HCT116 (cell line): ENCODE data around the gene MYBPC2. TPM values are rescaled to one million over a fixed set of nuclear protein-coding genes. Genes with fewer than 3 reads are reported as not detected.

Experiments
- ATAC-seq: fragments of 200-7000 bp; cut with Tn5 transposase; 2 replicates; pipeline ENCODE4 v1.9.1; 2020; ENCODE audit warnings: mild to moderate bottlenecking, moderate library complexity
- BruUV-seq: library from RNA; stranded (reverse); fragments of 400-500 nt; replicated peaks from 2 replicates; lab custom pipeline; 2021; lab: Mats Ljungman, UMichigan
- CTCF ChIA-PET: fragments of 300-600 bp; sonication (Branson Sonifier 250); formaldehyde crosslinking; loops from one replicate; lab custom pipeline; 2021; ENCODE audit warnings: antibody characterized with exemption; lab: Charles Lee
- POLR2A ChIA-PET: fragments of 300-600, 350-600 bp; sonication (Branson Sonifier 250); formaldehyde crosslinking; loops from one replicate; lab custom pipeline; 2021; ENCODE audit warnings: antibody characterized with exemption; lab: Charles Lee
- RAD21 ChIA-PET, 2 experiments: fragments of 300-600 bp; sonication (Branson Sonifier 250); formaldehyde crosslinking; loops; one replicate each; lab custom pipeline; 2023; ENCODE audit warnings: low total read pairs in 2 of 2; ENCODE audit not compliant: uncharacterized antibody in 2 of 2, unreplicated experiment in 2 of 2, low non-redundant PET in 1 of 2; lab: Charles Lee
- DNase-seq: peaks from one replicate; pipeline ENCODE4 v3.0.0-alpha.2; 2010; ENCODE audit warnings: low read depth, low spot score
- H2AFZ ChIP-seq: fragments of 200-600 bp; shearing (Covaris generic), sonication (generic); 2 replicates; pipeline ENCODE4 v1.6.1; 2017; ENCODE audit warnings: low read depth, mixed run types, mixed read lengths, antibody characterized with exemption, low read length; ENCODE audit not compliant: poor library complexity, severe bottlenecking
- H3K27ac ChIP-seq: 2 replicates; pipeline ENCODE4 v1.5.1; 2012; ENCODE audit warnings: low read depth, low read length
- H3K27me3 ChIP-seq: fragments of 200-600 bp; sonication (generic); 2 replicates; pipeline ENCODE4 v1.6.1; 2016; ENCODE audit warnings: mixed run types, low read length, mixed read lengths; ENCODE audit not compliant: insufficient read depth
- H3K36me3 ChIP-seq, 2 experiments: fragments of 200-500 bp in 1 of 2; fragments of 200-600 bp in 1 of 2; sonication (Bioruptor generic) in 1 of 2; sonication (generic) in 1 of 2; 2 replicates each; pipeline versions ENCODE4 v1.5.1 to v1.6.1; 2014 to 2016; ENCODE audit warnings: low read length in 2 of 2, inconsistent platforms in 1 of 2, mixed read lengths in 1 of 2, mixed run types in 1 of 2; ENCODE audit not compliant: insufficient read depth in 2 of 2, control insufficient read depth in 1 of 2
- H3K4me1 ChIP-seq, 2 experiments: fragments of 200-600 bp in 1 of 2; sonication (generic) in 1 of 2; 2 replicates each; pipeline versions ENCODE4 v1.5.1 to v1.6.1; 2012 to 2017; ENCODE audit warnings: low read length in 2 of 2, inconsistent platforms in 1 of 2, mild to moderate bottlenecking in 1 of 2, mixed read lengths in 1 of 2, mixed run types in 1 of 2, moderate library complexity in 1 of 2; ENCODE audit not compliant: insufficient read depth in 2 of 2, control insufficient read depth in 1 of 2
- H3K4me2 ChIP-seq: fragments of 200-600 bp; sonication (generic); 2 replicates; pipeline ENCODE4 v1.6.1; 2017; ENCODE audit warnings: mixed run types, low read length, mixed read lengths
- H3K4me3 ChIP-seq, 2 experiments: fragments of 200-600 bp in 1 of 2; sonication (generic) in 1 of 2; replicated peaks in 1 of 2; 2 replicates each; pipeline ENCODE4 v1.5.1; 2011 to 2016; ENCODE audit warnings: low read length in 2 of 2, control low read depth in 1 of 2, low read depth in 1 of 2, mild to moderate bottlenecking in 1 of 2, mixed read lengths in 1 of 2, mixed run types in 1 of 2
- H3K79me2 ChIP-seq: fragments of 200-600 bp; sonication (generic); 2 replicates; pipeline ENCODE4 v1.6.1; 2017; ENCODE audit warnings: mild to moderate bottlenecking, mixed run types, low read length, moderate library complexity, mixed read lengths; ENCODE audit not compliant: insufficient read depth
- H3K9ac ChIP-seq: fragments of 200-600 bp; sonication (generic); 2 replicates; pipeline ENCODE4 v1.6.1; 2016; ENCODE audit warnings: low read length, mixed read lengths
- H3K9me2 ChIP-seq: fragments of 200-600 bp; sonication (generic), shearing (Covaris generic); 2 replicates; pipeline ENCODE4 v1.6.1; 2017; ENCODE audit warnings: mixed run types, mild to moderate bottlenecking, moderate library complexity; ENCODE audit not compliant: insufficient read depth
- H3K9me3 ChIP-seq, 2 experiments: fragments of 200-500 bp in 1 of 2; fragments of 200-600 bp in 1 of 2; sonication (Bioruptor generic) in 1 of 2; sonication (generic) in 1 of 2; 2 replicates each; pipeline ENCODE4 v1.6.1; 2014 to 2017; ENCODE audit warnings: low read length in 2 of 2, mixed read lengths in 2 of 2, inconsistent platforms in 1 of 2, low read depth in 1 of 2, mild to moderate bottlenecking in 1 of 2, mixed run types in 1 of 2, moderate library complexity in 1 of 2; ENCODE audit not compliant: control insufficient read depth in 1 of 2, insufficient read depth in 1 of 2
- H4K20me1 ChIP-seq: fragments of 200-600 bp; sonication (generic), shearing (Covaris generic); 2 replicates; pipeline ENCODE4 v1.6.1; 2017; ENCODE audit warnings: mixed run types, mild to moderate bottlenecking, moderate library complexity; ENCODE audit not compliant: insufficient read depth
- CBX3 ChIP-seq: IDR thresholded peaks from 2 replicates; pipeline ENCODE4 v1.6.1; 2012; ENCODE audit warnings: low read depth
- CEBPB ChIP-seq: IDR thresholded peaks from 2 replicates; pipeline ENCODE4 v1.6.1; 2012; ENCODE audit warnings: low read depth
- ELF1 ChIP-seq: IDR thresholded peaks from 2 replicates; pipeline ENCODE4 v1.6.1; 2012; ENCODE audit warnings: low read depth, borderline replicate concordance
- EZH2 ChIP-seq: fragments of 200-600 bp; sonication (generic); IDR thresholded peaks from 2 replicates; pipeline ENCODE4 v1.6.1; 2017; ENCODE audit warnings: antibody characterized with exemption, mixed run types
- EZH2phosphoT487 ChIP-seq: fragments of 200-600 bp; IDR thresholded peaks from 2 replicates; pipeline ENCODE4 v1.6.1; 2018; ENCODE audit warnings: antibody characterized with exemption, borderline replicate concordance
- JUND ChIP-seq: IDR thresholded peaks from 2 replicates; pipeline ENCODE4 v1.6.1; 2012
- POLR2A ChIP-seq: IDR thresholded peaks from 2 replicates; pipeline ENCODE4 v1.7.0; 2011; ENCODE audit warnings: borderline replicate concordance; ENCODE audit not compliant: insufficient read depth, insufficient read length; ENCODE audit errors: extremely low read depth
- POLR2AphosphoS5 ChIP-seq: IDR thresholded peaks from 2 replicates; pipeline ENCODE4 v1.6.1; 2011; ENCODE audit warnings: mild to moderate bottlenecking, low read depth, low read length, moderate library complexity
- RAD21 ChIP-seq: IDR thresholded peaks from 2 replicates; pipeline ENCODE4 v1.6.1; 2012; ENCODE audit warnings: low read depth, mild to moderate bottlenecking
- SP1 ChIP-seq: IDR thresholded peaks from 2 replicates; pipeline ENCODE4 v1.6.1; 2012; ENCODE audit warnings: low read depth
- ZFX ChIP-seq: fragments of 450-650 bp; IDR thresholded peaks from 2 replicates; pipeline ENCODE4 v1.6.1; 2017
- intact Hi-C: fragments of 100-400 bp; cut with micrococcal nuclease; formaldehyde crosslinking; loops from 2 replicates; pipeline ENCODE4 v1.10.0; 2022
- total RNA-seq: library from RNA; stranded (reverse); gene quantifications from one replicate; pipeline ENCODE4 v1.2.1, GENCODE V29; 2021; ENCODE audit not compliant: unreplicated experiment

MYBPC2 gene
- total RNA-seq, 1 experiment from 2014 or later: not detected

DNA sequence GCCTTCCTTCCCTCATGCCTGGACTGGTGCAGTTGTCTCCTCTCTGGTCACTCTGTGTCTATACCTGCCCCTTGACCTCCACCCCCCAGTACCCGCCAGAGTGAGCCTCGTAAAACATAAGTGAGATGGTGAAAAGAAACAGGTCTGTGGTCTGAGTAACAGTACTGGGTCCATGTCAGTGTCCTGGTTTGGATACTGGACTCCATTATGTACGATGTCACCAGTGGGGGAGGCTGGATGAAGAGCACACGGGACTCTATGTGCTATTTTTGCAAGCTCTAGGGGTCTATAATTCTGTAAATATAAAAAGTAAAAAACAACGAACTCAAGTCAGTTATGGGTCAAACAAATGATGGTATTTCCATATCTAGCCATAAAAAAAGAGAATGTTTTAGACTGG lies 14.4 kb downstream of the MYBPC2 start (continued):
- no peak for TF ChIP-seq EZH2phosphoT487

DNA sequence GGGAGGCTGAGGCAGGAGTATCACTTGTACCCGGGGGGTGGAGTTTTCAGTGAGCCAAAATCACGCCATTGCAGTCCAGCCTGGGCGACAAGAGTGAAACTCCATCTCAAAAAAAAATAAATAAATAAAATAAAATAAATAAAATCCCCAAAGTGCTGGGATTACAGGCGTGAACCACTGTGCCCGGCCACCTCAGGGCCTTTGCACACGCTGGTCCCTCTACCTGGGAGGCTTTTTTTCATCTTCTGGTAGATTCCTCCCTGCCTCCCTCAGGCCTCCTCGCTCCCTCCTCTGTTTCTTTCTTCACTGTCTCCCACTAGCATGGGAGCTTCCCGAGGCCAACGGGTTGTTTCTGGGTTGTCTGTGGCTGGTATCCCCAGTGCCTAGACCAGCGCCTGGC lies 15.1 kb downstream of the MYBPC2 start:
- no peak for TF ChIP-seq SP1
- no peak for TF ChIP-seq CBX3
- TF ChIP-seq POLR2A: no peak
- TF ChIP-seq ZFX: no peak
- no peak for TF ChIP-seq RAD21
- TF ChIP-seq CEBPB: no peak
- no peak for TF ChIP-seq POLR2AphosphoS5
- TF ChIP-seq JUND: no peak
- Histone ChIP-seq H2AFZ (no peak overlapping the region), H3K4me2 (no peak overlapping the region), H3K9me3 (no peaks in the 10 kb centered on the region; a peak in 1 of 4 replicates), H3K9me2 (no peaks in the 10 kb centered on the region), H4K20me1 (no peaks in the 10 kb centered on the region), H3K9ac (no peak overlapping the region), H3K27me3 (no peaks in the 10 kb centered on the region), H3K27ac (no peak overlapping the region), H3K4me1 (no peaks in the 10 kb centered on the region), H3K79me2 (no peaks in the 10 kb centered on the region), H3K4me3 (no peak overlapping the region), H3K36me3 (no peaks in the 10 kb centered on the region)
- CTCF ChIA-PET: no interaction called here
- no TSS peak for BruUV-seq
- DNase-seq (no peak), ATAC-seq (no peak)
- intact Hi-C loops: no loop called here
- POLR2A ChIA-PET: interaction anchor here (0.7 kb wide), 1 partner anchor 296 kb away, joined by 3 read pairs; no protein-coding TSS in a partner anchor
- RAD21 ChIA-PET: no interaction called here

DNA sequence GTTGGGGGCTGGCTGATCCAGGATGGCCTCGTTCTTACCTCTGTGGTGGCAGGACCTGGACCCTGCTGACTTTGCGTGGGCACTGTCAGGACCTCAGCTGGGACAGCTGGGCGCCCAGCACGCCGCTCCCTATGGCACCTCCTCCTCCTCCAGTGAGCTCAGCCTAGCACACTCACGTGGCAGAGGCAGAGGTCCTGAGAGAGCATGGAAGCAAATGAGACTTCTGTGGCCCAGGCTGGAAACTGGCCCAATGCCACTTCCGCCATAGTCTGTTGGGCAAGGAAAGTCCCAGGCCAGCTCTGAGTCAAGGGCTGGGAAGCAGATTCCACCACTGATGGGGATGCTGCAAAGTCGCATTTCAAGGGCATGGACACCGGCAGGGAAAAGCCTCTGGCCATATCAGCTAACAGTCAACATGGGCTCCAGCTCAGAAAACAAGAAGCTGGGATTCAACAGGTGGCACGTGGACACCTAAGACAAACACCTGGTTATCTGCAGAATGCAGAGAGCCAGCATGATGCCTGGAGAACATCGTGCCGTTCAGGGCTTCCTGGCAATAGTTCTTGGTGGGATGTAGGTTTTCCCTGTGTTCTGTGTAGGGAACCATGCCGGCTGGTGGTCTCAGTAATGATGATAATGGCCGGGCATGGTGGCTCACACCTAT lies 16.7 kb downstream of the MYBPC2 start:
- Histone ChIP-seq H3K9me2 (no peaks in the 10 kb centered on the region), H3K9me3 (no peaks in the 10 kb centered on the region; a peak in 1 of 4 replicates), H4K20me1 (no peaks in the 10 kb centered on the region), H3K9ac (no peak overlapping the region), H3K27ac (no peak overlapping the region), H3K36me3 (no peaks in the 10 kb centered on the region), H3K79me2 (no peaks in the 10 kb centered on the region), H3K27me3 (no peaks in the 10 kb centered on the region), H2AFZ (no peak overlapping the region), H3K4me1 (no peaks in the 10 kb centered on the region), H3K4me2 (no peak overlapping the region), H3K4me3 (no peak overlapping the region)
- ChIA-PET RAD21 (no interaction called here), CTCF (no interaction called here), POLR2A (no interaction called here)
- intact Hi-C loops: no loop called here
- no peak for DNase-seq
- TF ChIP-seq EZH2 (no peak), CBX3 (no peak), ELF1 (no peak), ZFX (no peak)
- ATAC-seq: no peak
- no TSS peak for BruUV-seq
